Measurements from ENCODE around the gene TPST1. TPM values are rescaled to one million over a fixed set of nuclear protein-coding genes. Genes with fewer than 3 reads are reported as not detected.
"Not testable (repeated sequence)": the region's sequence is repeated elsewhere in the genome, so short reads cannot be mapped to it uniquely, and the experiment has no call there.

Gene TPST1
- total RNA-seq, 1 experiment from 2014 or later = 15.9 TPM

GRCh38 chr7:66173856-66174255 lies 31.3 kb upstream of the TPST1 start:
- H3K4ac ChIP-seq (ENCODE audit: low read depth, low read length) = no peak overlapping the region
- no peak overlapping the region for H3K27ac ChIP-seq (ENCODE audit: insufficient read length, low read depth, low read length)
- H2BK120ac ChIP-seq (ENCODE audit: low read depth, low read length, poor library complexity, severe bottlenecking) = no peak overlapping the region
- no peak overlapping the region for H3T11ph ChIP-seq (ENCODE audit: low read length)
- no peaks in the 10 kb centered on the region for H3K4me1 ChIP-seq (ENCODE audit: insufficient read depth, low read length)
- no peak overlapping the region for H2BK12ac ChIP-seq (ENCODE audit: insufficient read length, low read depth, low read length)
- Mint-ChIP-seq H3K36me3 (ENCODE audit: insufficient read depth in 1 of 3, low read depth in 3 of 3) (peaks cover 0 to 4% (median 0%) of the 10 kb centered on the region in 3 experiments; a peak in 4 of 7 replicates), H3K4me1 (peaks cover 4 to 7% of the 10 kb centered on the region in 2 experiments; a peak in 3 of 4 replicates), H3K4me3 (no peak overlapping the region), H3K27me3 (ENCODE audit: low read depth) (peaks cover 3% of the 10 kb centered on the region; the same call in 1 of the 2 replicates), H3K9me3 (peaks cover 3 to 4% of the 10 kb centered on the region in 2 experiments; a peak in 4 of 5 replicates), H3K27ac (no peak overlapping the region)
- no peaks in the 10 kb centered on the region for H3K79me2 ChIP-seq (ENCODE audit: insufficient read depth, low read length)
- WGBS (ENCODE audit: extremely low coverage, insufficient read length, low lambda C conversion rate) = no CpG with 5 or more reads among the region's 5 CpGs
- H2BK20ac ChIP-seq (ENCODE audit: low read depth, low read length, poor library complexity, severe bottlenecking) = no peak overlapping the region
- no peak overlapping the region for H3K23ac ChIP-seq (ENCODE audit: insufficient read length, low read depth, low read length)
- no peak for DNase-seq
- no peak overlapping the region for H3K4me2 ChIP-seq (ENCODE audit: insufficient read depth, insufficient read length, low read length)
- no peak overlapping the region for H3K18ac ChIP-seq (ENCODE audit: insufficient read length, low read depth, low read length)
- H3K23me2 ChIP-seq (ENCODE audit: insufficient read length, low read depth, low read length, poor library complexity, severe bottlenecking) = no peaks in the 10 kb centered on the region
- H2BK5ac ChIP-seq (ENCODE audit: insufficient read length, low read length) = no peak overlapping the region
- H3K79me1 ChIP-seq (ENCODE audit: insufficient read depth, low read depth, low read length, poor library complexity, severe bottlenecking) = no peaks in the 10 kb centered on the region
- no peak overlapping the region for H2BK15ac ChIP-seq (ENCODE audit: low read depth, low read length)
- H3K14ac ChIP-seq (ENCODE audit: insufficient read depth, low read length) = no peak overlapping the region
- H4K5ac ChIP-seq (ENCODE audit: insufficient read length, low read depth, low read length) = no peak overlapping the region
- H3K9me3 ChIP-seq (ENCODE audit: control insufficient read depth, low read depth, low read length) = no peaks in the 10 kb centered on the region
- H3K27me3 ChIP-seq (ENCODE audit: insufficient read depth, low read length) = no peaks in the 10 kb centered on the region
- H3K56ac ChIP-seq (ENCODE audit: insufficient read length, low read depth, low read length) = no peak overlapping the region
- no peak overlapping the region for H2AFZ ChIP-seq (ENCODE audit: low read length)
- H4K8ac ChIP-seq (replicated peaks; ENCODE audit: insufficient read length, low read depth, low read length) = no peak overlapping the region
- no peaks in the 10 kb centered on the region for H4K20me1 ChIP-seq (ENCODE audit: control insufficient read depth, insufficient read depth, insufficient read length)
- H4K91ac ChIP-seq (ENCODE audit: insufficient read length, low read depth, low read length) = no peak overlapping the region
- TF ChIP-seq CTCF (conservative IDR thresholded peaks at IDR 0.05) = no peak
- H2AK5ac ChIP-seq (ENCODE audit: insufficient read length, low read length) = no peak overlapping the region
- no peak overlapping the region for H3K9ac ChIP-seq (ENCODE audit: extremely low read depth, insufficient read length, low read length)

GRCh38 chr7:66175006-66175405 lies 30.1 kb upstream of the TPST1 start:
- H3K4me3 Mint-ChIP-seq; H2BK120ac ChIP-seq (ENCODE audit: low read depth, low read length, poor library complexity, severe bottlenecking); H4K20me1 ChIP-seq (ENCODE audit: control insufficient read depth, insufficient read depth, insufficient read length); H4K91ac ChIP-seq (ENCODE audit: insufficient read length, low read depth, low read length); H3K36me3 Mint-ChIP-seq (ENCODE audit: insufficient read depth in 1 of 3, low read depth in 3 of 3); H2BK15ac ChIP-seq (ENCODE audit: low read depth, low read length); H3K9me3 ChIP-seq (ENCODE audit: control insufficient read depth, low read depth, low read length); H3K4me2 ChIP-seq (ENCODE audit: insufficient read depth, insufficient read length, low read length); H3K27me3 Mint-ChIP-seq (ENCODE audit: low read depth); H3K4me1 Mint-ChIP-seq; H3K23ac ChIP-seq (ENCODE audit: insufficient read length, low read depth, low read length); H3T11ph ChIP-seq (ENCODE audit: low read length); H3K18ac ChIP-seq (ENCODE audit: insufficient read length, low read depth, low read length); H3K79me2 ChIP-seq (ENCODE audit: insufficient read depth, low read length); H3K27ac ChIP-seq (ENCODE audit: insufficient read length, low read depth, low read length); H3K27ac Mint-ChIP-seq; H3K79me1 ChIP-seq (ENCODE audit: insufficient read depth, low read depth, low read length, poor library complexity, severe bottlenecking); H3K4me1 ChIP-seq (ENCODE audit: insufficient read depth, low read length); H2BK12ac ChIP-seq (ENCODE audit: insufficient read length, low read depth, low read length); H3K56ac ChIP-seq (ENCODE audit: insufficient read length, low read depth, low read length); H3K14ac ChIP-seq (ENCODE audit: insufficient read depth, low read length); H4K8ac ChIP-seq (replicated peaks; ENCODE audit: insufficient read length, low read depth, low read length); DNase-seq; H3K23me2 ChIP-seq (ENCODE audit: insufficient read length, low read depth, low read length, poor library complexity, severe bottlenecking); H3K9me3 Mint-ChIP-seq; H3K27me3 ChIP-seq (ENCODE audit: insufficient read depth, low read length); H2AK5ac ChIP-seq (ENCODE audit: insufficient read length, low read length); H4K5ac ChIP-seq (ENCODE audit: insufficient read length, low read depth, low read length); H3K4ac ChIP-seq (ENCODE audit: low read depth, low read length); H2AFZ ChIP-seq (ENCODE audit: low read length); H2BK20ac ChIP-seq (ENCODE audit: low read depth, low read length, poor library complexity, severe bottlenecking); H2BK5ac ChIP-seq (ENCODE audit: insufficient read length, low read length); H3K9ac ChIP-seq (ENCODE audit: extremely low read depth, insufficient read length, low read length): not testable (repeated sequence)
- WGBS (ENCODE audit: extremely low coverage, insufficient read length, low lambda C conversion rate) = no CpG with 5 or more reads among the region's 8 CpGs
